Measurements from ENCODE around the gene DPAGT1. TPM values are rescaled to one million over a fixed set of nuclear protein-coding genes. Genes with fewer than 3 reads are reported as not detected.

DPAGT1 gene
- total and polyA plus RNA-seq, 8 donors = 21.3 to 46.2 (median 29.0) TPM

DNA sequence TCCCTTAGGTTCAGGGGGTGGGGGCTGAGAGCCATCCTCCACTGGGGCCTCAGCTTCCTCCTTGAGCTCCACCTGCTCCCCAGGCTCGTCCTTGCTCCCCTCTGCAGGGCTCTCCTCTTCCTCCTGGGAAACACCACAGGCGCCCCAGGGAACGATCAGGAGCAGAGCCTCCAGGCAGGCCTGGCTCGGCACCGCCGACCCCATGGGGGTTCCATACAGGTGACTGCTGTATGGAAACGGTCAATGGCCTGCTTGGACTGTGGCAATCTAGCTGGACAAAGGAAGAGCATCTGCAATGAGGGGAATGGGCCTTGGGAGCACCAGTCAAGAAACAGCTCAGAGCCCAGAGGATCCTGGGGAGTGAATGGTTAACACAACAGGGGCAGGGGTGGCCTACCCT is 52.6 kb downstream of the DPAGT1 start:
- no peaks in the 10 kb centered on the region for H3K27me3 ChIP-seq
- peak in 1 of 6 donors; percentile 59 for DNase-seq
- no peaks in the 10 kb centered on the region for H3K4me1 ChIP-seq
- no peak overlapping the region for H3K27ac ChIP-seq
- H3K9me3 ChIP-seq = no peaks in the 10 kb centered on the region
- H3K36me3 ChIP-seq = peaks cover 9 to 86% (median 52%) of the 10 kb centered on the region in 3 donors
- intact Hi-C loops (cut with DNase I) = no loop called here
- FAIRE-seq = no peak
- TF ChIP-seq, protein P1, sequence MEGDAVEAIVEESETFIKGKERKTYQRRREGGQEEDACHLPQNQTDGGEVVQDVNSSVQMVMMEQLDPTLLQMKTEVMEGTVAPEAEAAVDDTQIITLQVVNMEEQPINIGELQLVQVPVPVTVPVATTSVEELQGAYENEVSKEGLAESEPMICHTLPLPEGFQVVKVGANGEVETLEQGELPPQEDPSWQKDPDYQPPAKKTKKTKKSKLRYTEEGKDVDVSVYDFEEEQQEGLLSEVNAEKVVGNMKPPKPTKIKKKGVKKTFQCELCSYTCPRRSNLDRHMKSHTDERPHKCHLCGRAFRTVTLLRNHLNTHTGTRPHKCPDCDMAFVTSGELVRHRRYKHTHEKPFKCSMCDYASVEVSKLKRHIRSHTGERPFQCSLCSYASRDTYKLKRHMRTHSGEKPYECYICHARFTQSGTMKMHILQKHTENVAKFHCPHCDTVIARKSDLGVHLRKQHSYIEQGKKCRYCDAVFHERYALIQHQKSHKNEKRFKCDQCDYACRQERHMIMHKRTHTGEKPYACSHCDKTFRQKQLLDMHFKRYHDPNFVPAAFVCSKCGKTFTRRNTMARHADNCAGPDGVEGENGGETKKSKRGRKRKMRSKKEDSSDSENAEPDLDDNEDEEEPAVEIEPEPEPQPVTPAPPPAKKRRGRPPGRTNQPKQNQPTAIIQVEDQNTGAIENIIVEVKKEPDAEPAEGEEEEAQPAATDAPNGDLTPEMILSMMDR (IDR thresholded peaks at IDR 0.05) = no peak
- H3K4me3 ChIP-seq = no peak overlapping the region
- WGBS, 2 donors = 87 to 88% methylated on average over 7 of the region's 7 CpGs
- ATAC-seq = no peak

DNA sequence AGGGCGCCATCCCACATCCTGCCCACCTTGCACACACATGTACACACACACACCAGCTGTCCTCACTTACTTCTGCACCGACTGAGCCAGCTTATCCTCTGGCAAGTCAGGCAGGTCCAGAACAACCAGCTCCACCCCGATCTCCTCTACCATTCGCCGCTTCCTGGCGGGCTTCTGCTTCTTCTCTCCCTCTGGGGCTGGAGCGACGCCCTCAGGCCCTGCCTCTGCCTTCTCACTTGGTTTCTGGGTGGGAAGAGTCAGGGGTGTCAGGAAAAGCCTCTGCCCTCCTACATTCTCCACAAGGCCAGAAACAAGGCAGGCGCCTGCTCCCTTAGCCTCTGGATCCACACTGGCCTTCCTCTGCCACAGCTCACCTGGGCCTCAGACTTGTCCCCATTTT is 53.0 kb downstream of the DPAGT1 start:
- Histone ChIP-seq H3K27me3 (no peaks in the 10 kb centered on the region), H3K4me1 (no peaks in the 10 kb centered on the region), H3K4me3 (no peak overlapping the region), H3K27ac (no peak overlapping the region), H3K36me3 (peaks cover 9 to 82% (median 50%) of the 10 kb centered on the region in 3 donors), H3K9me3 (no peaks in the 10 kb centered on the region)
- ATAC-seq = no peak
- DNase-seq = peak in 1 of 6 donors; percentile 42
- 92 to 93% methylated on average over 9 of the region's 9 CpGs for WGBS, 2 donors
- TF ChIP-seq, protein P1 (IDR thresholded peaks at IDR 0.05) = no peak
- intact Hi-C loops (cut with DNase I) = no loop called here
- FAIRE-seq = no peak

- intact Hi-C loops (cut with DNase I) = no loop called here
- Histone ChIP-seq H3K27ac (no peak overlapping the region), H3K9me3 (no peaks in the 10 kb centered on the region), H3K4me1 (no peaks in the 10 kb centered on the region), H3K4me3 (no peak overlapping the region), H3K27me3 (no peaks in the 10 kb centered on the region), H3K36me3 (peaks cover 6 to 69% (median 43%) of the 10 kb centered on the region in 3 donors)
- TF ChIP-seq, protein P1 (IDR thresholded peaks at IDR 0.05) = no peak
- ATAC-seq (no peak), DNase-seq (peak in 1 of 6 donors; percentile 13), FAIRE-seq (no peak)
- WGBS, 2 donors = 93 to 95% methylated on average over 6 of the region's 6 CpGs
Measured at GRCh38 chr11:119047205-119047604, 54.4 kb downstream of the DPAGT1 start.

Other genes starting within 250 kb of the DPAGT1 start
- gene CXCR5, start 218.0 kb downstream of the DPAGT1 start, total RNA-seq = under 1 TPM; 0.06 to 0.20 (median 0.12) TPM
- under 1 TPM; 0.11 to 0.19 TPM for gene CXCR5, start 218.0 kb downstream of the DPAGT1 start, polyA plus RNA-seq
- gene BCL9L, start 175.9 kb downstream of the DPAGT1 start, total RNA-seq = 10 to 100 TPM; 15.2 to 40.8 (median 23.3) TPM
- 10 to 100 TPM in 1 of 2 donors, 1 to 10 TPM in 1; 6.5 to 31.4 TPM for gene BCL9L, start 175.9 kb downstream of the DPAGT1 start, polyA plus RNA-seq
- gene UPK2, start 145.6 kb downstream of the DPAGT1 start, total RNA-seq = under 1 TPM in 1 of 6 donors, not detected in 5; 0.16 TPM
- gene UPK2, start 145.6 kb downstream of the DPAGT1 start, polyA plus RNA-seq = under 1 TPM; 0.09 to 0.19 TPM
- gene FOXR1, start 130.1 kb downstream of the DPAGT1 start, total RNA-seq = not detected
- gene FOXR1, start 130.1 kb downstream of the DPAGT1 start, polyA plus RNA-seq = not detected
- 10 to 100 TPM in 4 of 6 donors, 1 to 10 TPM in 2; 9.1 to 21.3 (median 14.0) TPM for gene CENATAC, start 103.7 kb downstream of the DPAGT1 start, total RNA-seq
- 10 to 100 TPM; 61.1 to 86.2 TPM for gene CENATAC, start 103.7 kb downstream of the DPAGT1 start, polyA plus RNA-seq
- gene RPS25, start 83.5 kb downstream of the DPAGT1 start, total RNA-seq = 100 to 1,000 TPM; 536 to 863 (median 675) TPM
- gene RPS25, start 83.5 kb downstream of the DPAGT1 start, polyA plus RNA-seq = 1,000 to 10,000 TPM; 1,298 to 1,472 TPM
- 10 to 100 TPM; 13.7 to 36.5 (median 27.2) TPM for gene TRAPPC4, start 83.1 kb downstream of the DPAGT1 start, total RNA-seq
- 10 to 100 TPM; 21.6 to 55.7 TPM for gene TRAPPC4, start 83.1 kb downstream of the DPAGT1 start, polyA plus RNA-seq
- 10 to 100 TPM; 27.1 to 41.6 (median 32.6) TPM for gene SLC37A4, start 71.0 kb downstream of the DPAGT1 start, total RNA-seq
- gene SLC37A4, start 71.0 kb downstream of the DPAGT1 start, polyA plus RNA-seq = 100 to 1,000 TPM in 1 of 2 donors, 10 to 100 TPM in 1; 67.0 to 163 TPM
- 100 to 1,000 TPM; 105 to 210 (median 169) TPM for gene HYOU1, start 44.6 kb downstream of the DPAGT1 start, total RNA-seq
- 10 to 100 TPM; 79.2 to 79.8 TPM for gene HYOU1, start 44.6 kb downstream of the DPAGT1 start, polyA plus RNA-seq
- gene VPS11, start 34.0 kb downstream of the DPAGT1 start, total RNA-seq = 10 to 100 TPM; 14.2 to 21.2 (median 16.0) TPM
- gene VPS11, start 34.0 kb downstream of the DPAGT1 start, polyA plus RNA-seq = 10 to 100 TPM; 34.2 to 47.4 TPM
- 10 to 100 TPM in 1 of 6 donors, 1 to 10 TPM in 5; 4.8 to 15.1 (median 8.6) TPM for gene HMBS, start 17.0 kb downstream of the DPAGT1 start, total RNA-seq
- gene HMBS, start 17.0 kb downstream of the DPAGT1 start, polyA plus RNA-seq = 10 to 100 TPM; 18.9 TPM
- gene C2CD2L, start 5.5 kb upstream of the DPAGT1 start, total RNA-seq = 1 to 10 TPM; 4.9 to 9.1 (median 6.7) TPM
- 10 to 100 TPM; 11.9 to 12.3 TPM for gene C2CD2L, start 5.5 kb upstream of the DPAGT1 start, polyA plus RNA-seq
- gene HINFP, start 19.7 kb upstream of the DPAGT1 start, total RNA-seq = 10 to 100 TPM in 3 of 6 donors, 1 to 10 TPM in 3; 8.6 to 19.3 (median 11.3) TPM
- 10 to 100 TPM; 16.7 to 21.3 TPM for gene HINFP, start 19.7 kb upstream of the DPAGT1 start, polyA plus RNA-seq
- not detected for gene ABCG4, start 47.2 kb upstream of the DPAGT1 start, total RNA-seq
- under 1 TPM; 0.11 to 0.21 TPM for gene ABCG4, start 47.2 kb upstream of the DPAGT1 start, polyA plus RNA-seq
- gene NLRX1, start 66.9 kb upstream of the DPAGT1 start, total RNA-seq = 10 to 100 TPM in 1 of 6 donors, 1 to 10 TPM in 5; 6.9 to 12.6 (median 7.5) TPM
- gene NLRX1, start 66.9 kb upstream of the DPAGT1 start, polyA plus RNA-seq = 1 to 10 TPM; 6.5 to 7.9 TPM
- gene NHERF4, start 83.6 kb upstream of the DPAGT1 start, total RNA-seq = 1 to 10 TPM in 2 of 6 donors, under 1 TPM in 3, not detected in 1; 0.38 to 1.6 (median 0.84) TPM
- gene NHERF4, start 83.6 kb upstream of the DPAGT1 start, polyA plus RNA-seq = 1 to 10 TPM; 2.5 to 4.7 TPM
- 1 to 10 TPM; 3.3 to 9.8 (median 4.3) TPM for gene CBL, start 104.5 kb upstream of the DPAGT1 start, total RNA-seq
- 1 to 10 TPM; 2.0 to 2.6 TPM for gene CBL, start 104.5 kb upstream of the DPAGT1 start, polyA plus RNA-seq
- 10 to 100 TPM; 11.2 to 46.7 (median 19.6) TPM for gene MCAM, start 215.3 kb upstream of the DPAGT1 start, total RNA-seq
- 10 to 100 TPM; 20.3 to 24.0 TPM for gene MCAM, start 215.3 kb upstream of the DPAGT1 start, polyA plus RNA-seq
- gene RNF26, start 232.7 kb upstream of the DPAGT1 start, total RNA-seq = 10 to 100 TPM in 2 of 6 donors, 1 to 10 TPM in 4; 5.6 to 11.5 (median 8.5) TPM
- gene RNF26, start 232.7 kb upstream of the DPAGT1 start, polyA plus RNA-seq = 1 to 10 TPM; 4.9 to 8.8 TPM
- gene C1QTNF5, start 239.0 kb upstream of the DPAGT1 start, total RNA-seq = 10 to 100 TPM in 3 of 6 donors, 1 to 10 TPM in 3; 6.7 to 22.9 (median 10.4) TPM
- 10 to 100 TPM; 22.2 to 27.9 TPM for gene C1QTNF5, start 239.0 kb upstream of the DPAGT1 start, polyA plus RNA-seq
- gene MFRP, start 244.9 kb upstream of the DPAGT1 start, total RNA-seq = not detected
- not detected for gene MFRP, start 244.9 kb upstream of the DPAGT1 start, polyA plus RNA-seq

All from pancreas (tissue), 10 donors.